Measurements from ENCODE around the gene C8A.

C8A gene

DNA sequence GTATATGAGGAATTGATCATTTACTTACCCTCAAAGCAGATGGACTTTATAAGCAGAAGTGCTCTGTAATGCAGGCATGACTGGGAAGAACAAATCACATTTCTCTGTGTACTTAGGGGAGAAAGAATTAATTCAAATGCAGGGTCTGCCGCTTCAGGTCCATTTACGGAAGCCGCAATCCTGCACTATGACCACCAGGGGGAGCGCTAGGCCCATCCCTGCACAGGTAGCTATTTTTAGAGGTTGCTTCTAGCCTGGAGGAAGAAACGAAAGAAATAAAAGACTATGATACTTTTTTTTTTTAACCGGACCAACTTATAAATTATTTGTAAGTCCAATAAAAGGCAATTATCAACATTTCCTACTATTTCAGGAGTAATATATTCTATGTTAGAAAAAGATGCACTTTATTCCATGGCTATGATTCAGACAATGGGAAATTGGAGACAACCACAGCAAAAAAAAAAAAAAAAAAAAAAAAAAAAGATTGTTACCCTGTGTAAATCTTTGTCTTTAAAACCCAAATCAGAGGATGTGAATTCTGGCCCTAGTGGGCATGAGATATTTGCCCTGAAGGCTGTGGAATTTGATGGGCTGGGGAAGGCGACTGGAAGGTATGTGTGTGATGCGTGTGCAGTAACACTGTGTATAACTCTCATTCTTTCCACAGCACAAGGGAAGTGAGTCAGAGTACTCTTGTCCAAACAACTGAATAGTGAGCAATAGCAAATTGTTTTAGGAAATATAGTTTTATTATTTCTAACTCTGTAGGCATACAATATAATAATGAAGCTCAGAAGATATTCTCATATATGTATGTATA is 22.5 kb upstream of the C8A start:
- H3K79me2 ChIP-seq (ENCODE audit: insufficient read depth, low read length): no peaks in the 10 kb centered on the region
- no peak overlapping the region for H3K9ac ChIP-seq (ENCODE audit: low read depth, low read length)
- no peaks in the 10 kb centered on the region for H3K36me3 ChIP-seq (ENCODE audit: insufficient read depth, low read length)
- no peak overlapping the region for H3K27ac ChIP-seq (ENCODE audit: low read length)
- peak; percentile 96 for TF ChIP-seq CTCF (IDR thresholded peaks at IDR 0.05; ENCODE audit: borderline replicate concordance, extremely low read depth, low read length, poor library complexity, severe bottlenecking)
- no peak for TF ChIP-seq EZH2 (IDR thresholded peaks at IDR 0.05; ENCODE audit: borderline replicate concordance, low read depth, low read length, severe bottlenecking)
- H3K4me1 ChIP-seq (ENCODE audit: insufficient read depth, low read length): no peaks in the 10 kb centered on the region
- no peaks in the 10 kb centered on the region for H4K20me1 ChIP-seq (ENCODE audit: insufficient read depth, low read length)
- no peaks in the 10 kb centered on the region for H3K9me3 ChIP-seq (ENCODE audit: insufficient read depth, low read length, severe bottlenecking)
- ATAC-seq (ENCODE audit: insufficient read depth, low read depth) (peak; percentile 66; the same call in 2 of the 3 replicates), DNase-seq (peak; percentile 64)
- peaks cover 5% of the 10 kb centered on the region for H3K27me3 ChIP-seq (ENCODE audit: insufficient read depth, low read length, poor library complexity)
- H2AFZ ChIP-seq (ENCODE audit: low read depth, low read length): no peak overlapping the region
- H3K4me3 ChIP-seq (ENCODE audit: low read depth in 1 of 2, low read length in 2 of 2): no peak overlapping the region
- no peak overlapping the region for H3K4me2 ChIP-seq (ENCODE audit: insufficient read depth, low read length)

DNA sequence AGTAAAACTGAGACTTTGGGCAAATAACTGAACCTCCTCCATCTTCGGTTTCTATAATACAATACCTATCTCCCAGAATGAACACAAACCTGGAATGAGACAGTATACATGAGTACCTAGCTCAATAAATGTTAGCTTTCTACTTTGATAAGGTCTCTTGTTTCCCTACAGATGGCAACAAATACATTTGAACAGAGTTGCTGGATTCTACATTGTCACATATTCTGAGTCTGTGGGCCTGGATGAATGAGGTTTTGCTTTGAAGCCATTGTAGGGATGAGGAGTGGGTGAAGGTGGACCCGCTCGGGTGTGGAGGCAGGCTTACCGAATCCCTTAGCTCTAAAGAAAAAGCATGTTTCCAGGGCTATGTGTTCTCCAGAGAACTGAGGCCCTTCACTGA is 21.5 kb upstream of the C8A start:
- peaks cover 5% of the 10 kb centered on the region for H3K27me3 ChIP-seq (ENCODE audit: insufficient read depth, low read length, poor library complexity)
- no peak overlapping the region for H3K9ac ChIP-seq (ENCODE audit: low read depth, low read length)
- no peaks in the 10 kb centered on the region for H3K79me2 ChIP-seq (ENCODE audit: insufficient read depth, low read length)
- H4K20me1 ChIP-seq (ENCODE audit: insufficient read depth, low read length): no peaks in the 10 kb centered on the region
- no peaks in the 10 kb centered on the region for H3K4me1 ChIP-seq (ENCODE audit: insufficient read depth, low read length)
- DNase-seq: no peak
- no peak overlapping the region for H3K4me3 ChIP-seq (ENCODE audit: low read depth in 1 of 2, low read length in 2 of 2)
- H3K36me3 ChIP-seq (ENCODE audit: insufficient read depth, low read length): no peaks in the 10 kb centered on the region
- H3K9me3 ChIP-seq (ENCODE audit: insufficient read depth, low read length, severe bottlenecking): no peaks in the 10 kb centered on the region
- no peak overlapping the region for H3K27ac ChIP-seq (ENCODE audit: low read length)
- no peak overlapping the region for H2AFZ ChIP-seq (ENCODE audit: low read depth, low read length)
- H3K4me2 ChIP-seq (ENCODE audit: insufficient read depth, low read length): no peak overlapping the region
- no peak for ATAC-seq (ENCODE audit: insufficient read depth, low read depth)
- no peak for TF ChIP-seq CTCF (IDR thresholded peaks at IDR 0.05; ENCODE audit: borderline replicate concordance, extremely low read depth, low read length, poor library complexity, severe bottlenecking)
- no peak for TF ChIP-seq EZH2 (IDR thresholded peaks at IDR 0.05; ENCODE audit: borderline replicate concordance, low read depth, low read length, severe bottlenecking)

GRCh38 chr1:56834137-56834900 is 20.3 kb upstream of the C8A start:
- Histone ChIP-seq H3K9ac (ENCODE audit: low read depth, low read length) (no peak overlapping the region), H3K4me1 (ENCODE audit: insufficient read depth, low read length) (no peaks in the 10 kb centered on the region), H3K79me2 (ENCODE audit: insufficient read depth, low read length) (no peaks in the 10 kb centered on the region), H3K9me3 (ENCODE audit: insufficient read depth, low read length, severe bottlenecking) (no peaks in the 10 kb centered on the region), H3K4me2 (ENCODE audit: insufficient read depth, low read length) (no peak overlapping the region), H3K27ac (ENCODE audit: low read length) (no peak overlapping the region), H3K36me3 (ENCODE audit: insufficient read depth, low read length) (no peaks in the 10 kb centered on the region), H2AFZ (ENCODE audit: low read depth, low read length) (no peak overlapping the region), H3K27me3 (ENCODE audit: insufficient read depth, low read length, poor library complexity) (peaks cover 2% of the 10 kb centered on the region), H3K4me3 (ENCODE audit: low read depth in 1 of 2, low read length in 2 of 2) (no peak overlapping the region), H4K20me1 (ENCODE audit: insufficient read depth, low read length) (no peaks in the 10 kb centered on the region)
- TF ChIP-seq CTCF (IDR thresholded peaks at IDR 0.05; ENCODE audit: borderline replicate concordance, extremely low read depth, low read length, poor library complexity, severe bottlenecking) (no peak), EZH2 (IDR thresholded peaks at IDR 0.05; ENCODE audit: borderline replicate concordance, low read depth, low read length, severe bottlenecking) (no peak)
- ATAC-seq (ENCODE audit: insufficient read depth, low read depth) (no peak), DNase-seq (no peak)

Data from DND-41 (cell line).